Activated naive CD4-positive, alpha-beta T cell treated with anti-CD3 and anti-CD28 coated beads, Interleukin-2, amount 50 U/mL, for 72 hours (primary cell): ENCODE data around the gene SKOR1. TPM values are rescaled to one million over a fixed set of nuclear protein-coding genes. Genes with fewer than 3 reads are reported as not detected.

ENCODE experiments used
- ATAC-seq, 2 donors: fragments of 150-1000 bp; cut with Tn5 transposase; 2 replicates each; pipeline ENCODE4 v1.10.0; 2021; ENCODE audit warnings: mild to moderate bottlenecking in 2 of 2, moderate library complexity in 2 of 2
- DNase-seq, 2 donors: peaks; one replicate each; pipeline ENCODE4 v3.0.0; 2021 to 2022; ENCODE audit warnings: low spot score in 2 of 2
- H3K27ac Mint-ChIP-seq, 2 donors: one replicate each; pipeline ENCODE4 v1.8.0; 2022; ENCODE audit warnings: mild to moderate bottlenecking in 2 of 2, mixed read lengths in 2 of 2
- H3K36me3 Mint-ChIP-seq, 2 donors: one replicate each; pipeline ENCODE4 v1.8.0; 2022; ENCODE audit warnings: mixed read lengths in 2 of 2
- H3K9me3 Mint-ChIP-seq, 2 donors: one replicate each; pipeline ENCODE4 v1.8.0; 2022; ENCODE audit warnings: mixed read lengths in 2 of 2
- total RNA-seq, 2 donors: library from RNA; stranded (reverse); gene quantifications; one replicate each; pipeline ENCODE4 v1.2.3, GENCODE V29; 2022

The SKOR1 gene
- total RNA-seq, 2 donors from 2014 or later, result 0.16 TPM; not detected in 1

DNA sequence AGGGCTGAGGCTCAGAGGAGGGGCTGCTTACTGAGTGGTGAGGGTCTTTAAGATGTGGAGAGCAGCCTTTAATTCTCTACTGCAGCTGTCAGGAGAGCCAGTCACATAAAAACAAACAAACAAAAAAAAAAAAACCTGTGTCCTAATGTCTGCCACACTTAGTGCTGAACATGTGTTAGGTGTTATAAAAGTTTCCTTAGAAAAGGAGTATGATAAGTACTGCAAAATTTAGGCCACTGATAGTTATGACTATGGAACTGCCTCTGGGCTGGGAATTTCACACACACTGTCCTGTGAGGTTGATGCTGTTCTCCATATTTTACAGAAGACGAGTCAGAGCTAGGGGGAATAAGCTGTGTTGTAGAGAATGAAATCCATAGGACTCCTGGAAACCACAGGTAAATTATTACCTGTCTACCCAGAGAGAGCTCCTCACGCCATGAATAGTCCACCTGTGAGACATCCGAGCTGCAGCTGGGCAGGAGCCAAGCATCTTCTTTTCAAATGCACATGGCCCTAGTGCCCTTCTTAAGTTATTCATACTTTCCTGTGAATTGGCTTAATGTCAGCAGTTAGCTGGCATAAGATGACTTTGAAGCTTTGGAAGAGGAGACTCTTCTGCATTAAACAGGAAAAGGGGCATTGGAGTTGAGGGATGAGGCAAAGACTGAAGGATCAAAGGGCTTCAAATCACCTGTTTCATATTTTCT lies 34.5 kb upstream of the SKOR1 start:
- ATAC-seq (no peak), DNase-seq (no peak)
- Mint-ChIP-seq H3K27ac (no peak overlapping the region), H3K9me3 (peaks cover 0 to 1% of the 10 kb centered on the region in 2 donors), H3K36me3 (peaks cover 9 to 15% of the 10 kb centered on the region in 2 donors)

GRCh38 chr15:67792250-67792942 lies 32.9 kb upstream of the SKOR1 start:
- no peak for ATAC-seq
- H3K27ac Mint-ChIP-seq, result no peak overlapping the region
- peaks cover 9 to 21% of the 10 kb centered on the region in 2 donors for H3K36me3 Mint-ChIP-seq
- DNase-seq, result no peak
- peaks cover 0 to 7% of the 10 kb centered on the region in 2 donors for H3K9me3 Mint-ChIP-seq

GRCh38 chr15:67794832-67795574 lies 30.3 kb upstream of the SKOR1 start:
- Mint-ChIP-seq H3K36me3 (peaks cover 9 to 21% of the 10 kb centered on the region in 2 donors), H3K27ac (peak overlapping the region in 1 of 2 donors; percentile 42), H3K9me3 (peaks cover 0 to 7% of the 10 kb centered on the region in 2 donors)
- ATAC-seq, result peak; percentile 54 to 85
- peak in 1 of 2 donors; percentile 64 for DNase-seq

DNA sequence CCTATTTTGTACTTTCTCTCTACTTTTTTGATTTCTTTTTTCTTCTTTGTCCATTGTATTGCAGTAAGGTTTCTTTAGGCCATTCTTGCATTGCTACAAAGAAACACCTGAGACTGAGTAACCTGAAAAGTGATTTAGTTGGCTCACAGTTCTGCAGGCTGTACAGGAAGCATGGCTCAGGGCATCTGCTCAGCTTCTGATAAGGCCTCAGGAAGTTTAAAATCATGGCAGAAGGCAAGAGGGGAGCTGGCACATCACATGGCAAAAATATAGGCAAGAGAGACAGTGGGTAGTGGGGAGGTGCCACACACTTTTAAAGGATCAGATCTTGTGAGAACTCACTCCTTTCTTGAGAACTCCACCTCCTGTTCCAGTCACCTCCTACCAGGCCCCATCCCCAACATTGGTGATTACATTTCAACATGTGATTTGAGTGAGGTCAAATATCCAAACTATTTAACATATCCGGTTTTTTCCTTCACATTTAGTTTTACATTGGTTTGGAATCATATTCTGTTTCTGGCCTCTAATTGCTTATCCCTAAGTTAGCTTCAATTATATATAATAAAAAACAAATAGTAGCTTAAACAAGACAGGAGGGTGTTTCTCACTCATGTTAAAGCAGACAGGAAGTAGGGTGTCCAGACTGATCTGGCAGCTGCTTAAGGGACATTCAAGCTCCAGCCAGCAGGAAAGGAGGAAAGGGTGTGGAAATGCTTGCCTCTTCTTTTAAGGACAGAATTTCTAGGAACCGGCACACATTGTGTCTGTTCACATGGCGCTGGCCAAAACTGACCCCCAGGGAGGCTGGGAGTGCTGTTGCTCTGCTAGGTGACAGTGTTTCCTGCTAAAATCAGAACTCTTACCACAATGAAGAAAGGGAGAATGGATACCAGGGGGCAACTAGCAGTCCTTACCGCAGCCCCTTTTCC lies 28.8 kb upstream of the SKOR1 start:
- peaks cover 0 to 7% of the 10 kb centered on the region in 2 donors for H3K9me3 Mint-ChIP-seq
- DNase-seq (no peak), ATAC-seq (no peak)
- peaks cover 4 to 21% of the 10 kb centered on the region in 2 donors for H3K36me3 Mint-ChIP-seq
- H3K27ac Mint-ChIP-seq, result no peak overlapping the region

GRCh38 chr15:67799801-67800205 lies 25.5 kb upstream of the SKOR1 start:
- Mint-ChIP-seq H3K27ac (no peak overlapping the region), H3K9me3 (peaks cover 0 to 7% of the 10 kb centered on the region in 2 donors), H3K36me3 (peaks cover 0 to 16% of the 10 kb centered on the region in 2 donors)
- DNase-seq, result no peak
- ATAC-seq, result no peak

GRCh38 chr15:67801142-67801541 lies 24.2 kb upstream of the SKOR1 start:
- ATAC-seq (no peak), DNase-seq (no peak)
- Mint-ChIP-seq H3K9me3 (peaks cover 0 to 2% of the 10 kb centered on the region in 2 donors), H3K36me3 (peaks cover 0 to 2% of the 10 kb centered on the region in 2 donors), H3K27ac (no peak overlapping the region)

GRCh38 chr15:67801926-67802914 lies 23.1 kb upstream of the SKOR1 start:
- DNase-seq (no peak), ATAC-seq (no peak)
- H3K27ac Mint-ChIP-seq, result no peak overlapping the region
- no peaks in the 10 kb centered on the region for H3K36me3 Mint-ChIP-seq
- H3K9me3 Mint-ChIP-seq, result no peaks in the 10 kb centered on the region

DNA sequence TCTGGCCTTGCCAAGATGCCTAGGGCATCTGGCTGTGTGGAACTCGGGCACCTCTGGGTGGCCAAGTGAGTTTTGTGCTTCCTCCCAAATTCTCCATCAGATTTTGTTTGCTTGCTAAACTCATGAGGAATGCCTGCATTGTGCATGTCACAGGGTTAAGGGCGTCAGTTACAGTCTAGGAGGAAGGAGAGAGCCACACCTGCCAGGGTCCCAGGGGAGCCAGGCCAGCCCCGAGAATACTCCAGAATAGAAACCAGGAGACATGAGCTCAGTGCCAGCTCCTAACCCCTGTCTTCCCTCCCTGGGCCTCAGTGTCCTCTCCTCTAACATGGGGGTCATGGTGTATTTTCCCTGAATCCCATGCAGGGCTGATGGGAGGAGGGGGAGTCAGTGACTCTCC lies 22.0 kb upstream of the SKOR1 start:
- no peak for ATAC-seq
- H3K9me3 Mint-ChIP-seq, result no peaks in the 10 kb centered on the region
- no peak overlapping the region for H3K27ac Mint-ChIP-seq
- H3K36me3 Mint-ChIP-seq, result no peaks in the 10 kb centered on the region
- DNase-seq, result no peak

GRCh38 chr15:67803996-67804843 lies 21.1 kb upstream of the SKOR1 start:
- Mint-ChIP-seq H3K27ac (no peak overlapping the region), H3K9me3 (no peaks in the 10 kb centered on the region), H3K36me3 (no peaks in the 10 kb centered on the region)
- ATAC-seq, result no peak
- no peak for DNase-seq

DNA sequence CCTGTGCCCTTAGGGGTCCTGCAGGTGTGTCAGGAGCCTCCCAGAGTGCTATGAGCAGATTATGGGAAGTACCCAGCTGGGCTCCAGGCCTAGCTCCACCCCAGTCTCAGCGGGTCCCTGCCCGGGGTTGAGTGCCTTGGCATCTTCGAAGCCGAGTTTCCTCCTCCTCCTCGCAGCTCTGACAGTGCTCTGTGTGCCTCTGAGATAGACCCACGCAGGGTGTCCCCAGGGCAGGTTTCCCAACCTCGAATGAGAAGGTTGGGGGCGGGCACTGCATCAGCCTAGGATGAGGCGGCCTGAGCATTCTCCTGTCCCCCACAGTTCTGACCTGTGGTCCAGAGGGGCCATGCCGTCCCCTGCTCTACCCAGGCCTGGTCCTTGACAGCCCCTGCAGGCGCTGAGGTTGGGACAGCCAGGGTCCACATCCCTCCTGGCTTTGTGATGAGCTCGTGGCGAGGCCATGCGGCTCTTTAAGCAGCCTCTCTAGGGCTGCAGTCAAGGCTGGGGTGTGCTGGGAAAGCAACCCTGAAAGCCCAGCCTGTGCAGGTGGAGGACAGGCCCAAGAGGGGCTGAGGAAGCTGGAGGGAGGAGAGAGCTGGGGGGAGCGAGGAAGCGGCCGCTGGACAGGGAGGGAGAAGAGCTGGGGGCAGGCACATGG lies 20.2 kb upstream of the SKOR1 start:
- DNase-seq, result no peak
- no peaks in the 10 kb centered on the region for H3K9me3 Mint-ChIP-seq
- H3K36me3 Mint-ChIP-seq, result no peaks in the 10 kb centered on the region
- ATAC-seq, result no peak
- H3K27ac Mint-ChIP-seq, result no peak overlapping the region

DNA sequence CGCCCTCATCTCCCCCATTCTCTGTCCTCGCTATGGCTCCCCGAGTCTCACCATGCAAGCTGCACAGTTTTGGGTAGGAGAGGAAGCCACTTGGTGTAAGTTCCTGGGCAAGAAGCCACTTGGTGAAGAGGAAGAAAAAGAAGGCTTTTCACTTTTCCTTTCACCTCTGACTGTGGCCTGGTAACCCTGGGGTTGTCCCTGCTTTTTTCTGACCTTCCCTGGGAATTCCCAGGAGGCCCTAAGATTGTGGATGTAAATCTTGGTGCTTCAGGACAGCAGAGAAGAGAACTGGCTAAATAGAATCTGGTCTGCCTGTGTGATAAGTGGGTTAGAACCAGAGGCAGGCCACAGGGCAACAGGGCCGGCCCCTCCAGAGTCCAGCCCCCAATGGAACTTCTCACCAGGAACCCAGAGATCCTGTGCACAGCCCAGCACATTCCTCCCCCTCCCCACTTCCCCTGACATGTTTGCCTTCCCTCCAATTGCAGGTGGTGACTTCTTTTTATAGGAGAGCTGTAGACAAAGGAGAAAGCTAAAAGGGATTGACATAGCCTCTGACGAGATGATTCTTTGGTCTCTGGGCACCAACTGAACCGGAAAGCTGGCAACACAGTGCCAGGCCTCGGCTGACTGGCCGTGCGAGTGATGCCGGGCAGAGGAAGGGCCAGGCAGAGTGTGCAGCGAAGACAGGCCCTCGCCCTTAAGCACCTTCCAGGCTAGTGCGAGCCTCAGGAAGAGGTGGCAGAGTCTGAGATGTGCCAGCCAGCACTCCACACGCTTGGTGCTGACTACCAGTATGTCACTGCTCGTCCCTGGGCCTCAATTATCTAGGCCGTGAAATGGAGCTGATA lies 19.4 kb upstream of the SKOR1 start:
- H3K36me3 Mint-ChIP-seq, result no peaks in the 10 kb centered on the region
- ATAC-seq, result no peak

GRCh38 chr15:67806536-67806935 lies 18.8 kb upstream of the SKOR1 start:
- peak in 1 of 2 donors; percentile 46 for DNase-seq
- no peak for ATAC-seq
- Mint-ChIP-seq H3K36me3 (no peaks in the 10 kb centered on the region), H3K9me3 (no peaks in the 10 kb centered on the region), H3K27ac (no peak overlapping the region)

More for the DNA sequence above, 19.4 kb upstream of the SKOR1 start:
- H3K27ac Mint-ChIP-seq, result peak overlapping the region in 1 of 2 donors; percentile 50
- H3K9me3 Mint-ChIP-seq, result no peaks in the 10 kb centered on the region
- peak in 1 of 2 donors; percentile 35 for DNase-seq

DNA sequence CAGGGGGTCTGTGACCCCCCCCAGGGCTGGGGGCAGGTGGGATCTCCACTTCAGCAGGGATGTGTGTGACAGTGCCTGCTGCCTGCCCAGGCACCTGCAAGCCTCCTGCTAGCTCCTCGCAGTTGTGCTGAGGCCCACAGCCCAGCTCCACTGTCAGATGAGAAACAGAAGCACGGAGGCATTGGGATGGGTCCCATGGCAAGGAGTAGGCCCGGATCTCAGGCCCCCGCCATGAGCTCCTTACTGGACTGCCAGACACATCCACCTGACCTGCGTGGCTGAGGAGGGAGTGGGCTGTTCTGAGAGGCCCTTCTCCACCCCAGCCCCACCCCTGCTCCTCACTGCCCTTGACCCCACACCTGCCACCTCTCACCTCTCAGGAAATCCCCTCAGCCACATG lies 18.2 kb upstream of the SKOR1 start:
- Mint-ChIP-seq H3K36me3 (no peaks in the 10 kb centered on the region), H3K9me3 (no peaks in the 10 kb centered on the region), H3K27ac (no peak overlapping the region)
- ATAC-seq (no peak), DNase-seq (peak in 1 of 2 donors; percentile 41)
